Measurements from ENCODE around the gene RUSF1. TPM values are rescaled to one million over a fixed set of nuclear protein-coding genes. Genes with fewer than 3 reads are reported as not detected.

The RUSF1 gene
- total and polyA plus RNA-seq, 8 donors = 58.2 to 87.2 (median 77.7) TPM

- DNase-seq (no peak), ATAC-seq (no peak)
- H3K4me3 ChIP-seq = no peak overlapping the region
- intact Hi-C loops (cut with DNase I) = no loop called here
- H3K4me1 ChIP-seq = peaks cover 14 to 32% of the 10 kb centered on the region in 2 donors
- H3K27ac ChIP-seq = no peak overlapping the region
- TF ChIP-seq, protein P1, sequence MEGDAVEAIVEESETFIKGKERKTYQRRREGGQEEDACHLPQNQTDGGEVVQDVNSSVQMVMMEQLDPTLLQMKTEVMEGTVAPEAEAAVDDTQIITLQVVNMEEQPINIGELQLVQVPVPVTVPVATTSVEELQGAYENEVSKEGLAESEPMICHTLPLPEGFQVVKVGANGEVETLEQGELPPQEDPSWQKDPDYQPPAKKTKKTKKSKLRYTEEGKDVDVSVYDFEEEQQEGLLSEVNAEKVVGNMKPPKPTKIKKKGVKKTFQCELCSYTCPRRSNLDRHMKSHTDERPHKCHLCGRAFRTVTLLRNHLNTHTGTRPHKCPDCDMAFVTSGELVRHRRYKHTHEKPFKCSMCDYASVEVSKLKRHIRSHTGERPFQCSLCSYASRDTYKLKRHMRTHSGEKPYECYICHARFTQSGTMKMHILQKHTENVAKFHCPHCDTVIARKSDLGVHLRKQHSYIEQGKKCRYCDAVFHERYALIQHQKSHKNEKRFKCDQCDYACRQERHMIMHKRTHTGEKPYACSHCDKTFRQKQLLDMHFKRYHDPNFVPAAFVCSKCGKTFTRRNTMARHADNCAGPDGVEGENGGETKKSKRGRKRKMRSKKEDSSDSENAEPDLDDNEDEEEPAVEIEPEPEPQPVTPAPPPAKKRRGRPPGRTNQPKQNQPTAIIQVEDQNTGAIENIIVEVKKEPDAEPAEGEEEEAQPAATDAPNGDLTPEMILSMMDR (IDR thresholded peaks at IDR 0.05) = no peak
- peaks cover 0 to 55% of the 10 kb centered on the region in 2 donors for H3K36me3 ChIP-seq
- H3K9me3 ChIP-seq = no peaks in the 10 kb centered on the region
- H3K27me3 ChIP-seq = no peaks in the 10 kb centered on the region
Measured at GRCh38 chr16:31461921-31462804, 46.0 kb downstream of the RUSF1 start.

- H3K36me3 ChIP-seq = peaks cover 0 to 47% of the 10 kb centered on the region in 2 donors
- ATAC-seq = no peak
- no peaks in the 10 kb centered on the region for H3K9me3 ChIP-seq
- no peaks in the 10 kb centered on the region for H3K27me3 ChIP-seq
- no peak overlapping the region for H3K27ac ChIP-seq
- DNase-seq = no peak
- intact Hi-C loops (cut with DNase I) = no loop called here
- TF ChIP-seq, protein P1 (IDR thresholded peaks at IDR 0.05) = no peak
- no peak overlapping the region for H3K4me3 ChIP-seq
- H3K4me1 ChIP-seq = peaks cover 18 to 38% of the 10 kb centered on the region in 2 donors
Measured at GRCh38 chr16:31461201-31461920, 46.8 kb downstream of the RUSF1 start.

GRCh38 chr16:31460582-31461002, 47.6 kb downstream of the RUSF1 start:
- peak overlapping the region; percentile 33 to 82 for H3K4me3 ChIP-seq
- intact Hi-C loops (cut with DNase I) = no loop called here
- H3K4me1 ChIP-seq = peaks cover 18 to 45% of the 10 kb centered on the region in 2 donors
- H3K27me3 ChIP-seq = no peaks in the 10 kb centered on the region
- H3K27ac ChIP-seq = peak overlapping the region; percentile 99 to 100
- TF ChIP-seq, protein P1 (IDR thresholded peaks at IDR 0.05) = peak; percentile 51 to 59
- no peaks in the 10 kb centered on the region for H3K9me3 ChIP-seq
- ATAC-seq (no peak), DNase-seq (no peak)
- peaks cover 0 to 39% of the 10 kb centered on the region in 2 donors for H3K36me3 ChIP-seq

- peaks cover 23 to 52% of the 10 kb centered on the region in 2 donors for H3K4me1 ChIP-seq
- intact Hi-C loops (cut with DNase I) = no loop called here
- H3K36me3 ChIP-seq = peaks cover 0 to 33% of the 10 kb centered on the region in 2 donors
- no peaks in the 10 kb centered on the region for H3K27me3 ChIP-seq
- H3K27ac ChIP-seq = peak overlapping the region; percentile 99 to 100
- peak; percentile 99 to 100 (median 100) for DNase-seq
- TF ChIP-seq, protein P1 (IDR thresholded peaks at IDR 0.05) = no peak
- H3K9me3 ChIP-seq = no peaks in the 10 kb centered on the region
- peak overlapping the region; percentile 79 to 82 for H3K4me3 ChIP-seq
- peak; percentile 90 for ATAC-seq
Measured at GRCh38 chr16:31459687-31460581, 48.3 kb downstream of the RUSF1 start.
